GM12864 (cell line): ENCODE data around the gene SIN3B.

ENCODE experiments used
- DNase-seq: peaks from one replicate; pipeline ENCODE4 v3.0.0-alpha.2; 2011; ENCODE audit warnings: low read depth
- H3K4me3 ChIP-seq: 2 replicates; pipeline ENCODE4 v1.5.1; 2011; ENCODE audit warnings: mild to moderate bottlenecking, low read depth, low read length, control low read depth
- CTCF ChIP-seq: IDR thresholded peaks from 2 replicates; pipeline ENCODE4 v1.5.1; 2011; ENCODE audit warnings: low read depth, mild to moderate bottlenecking, moderate library complexity, low read length, control low read depth, inconsistent platforms; ENCODE audit errors: missing control alignments

Gene SIN3B

GRCh38 chr19:16837035-16837362, 7.8 kb downstream of the SIN3B start:
- no peak overlapping the region for H3K4me3 ChIP-seq
- no peak for TF ChIP-seq CTCF
- no peak for DNase-seq

DNA sequence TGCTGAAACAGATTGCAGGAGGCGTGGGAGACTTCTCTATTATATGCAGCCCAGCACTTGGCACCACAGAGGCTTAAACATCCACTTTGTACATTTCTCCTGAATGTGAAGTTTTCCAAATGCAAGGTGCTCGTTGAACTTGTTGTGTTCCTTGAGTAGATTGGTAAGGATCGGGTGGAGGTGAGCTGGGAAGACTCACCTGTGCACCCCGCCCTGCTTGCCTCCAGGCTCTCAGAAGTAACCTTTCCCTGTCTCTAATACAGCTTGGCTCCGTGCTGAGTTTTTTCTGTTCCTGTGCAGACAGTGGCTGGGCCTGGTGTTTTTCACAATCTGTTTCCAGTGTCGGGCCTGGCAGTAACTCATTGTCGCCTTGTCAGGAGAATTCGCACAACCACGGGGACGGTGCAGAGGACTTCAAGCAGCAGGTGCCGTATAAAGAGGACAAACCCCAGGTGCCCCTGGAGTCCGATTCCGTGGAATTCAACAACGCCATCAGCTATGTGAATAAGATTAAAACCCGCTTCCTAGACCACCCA, 12.3 kb downstream of the SIN3B start:
- DNase-seq: no peak
- no peak overlapping the region for H3K4me3 ChIP-seq
- no peak for TF ChIP-seq CTCF

DNA sequence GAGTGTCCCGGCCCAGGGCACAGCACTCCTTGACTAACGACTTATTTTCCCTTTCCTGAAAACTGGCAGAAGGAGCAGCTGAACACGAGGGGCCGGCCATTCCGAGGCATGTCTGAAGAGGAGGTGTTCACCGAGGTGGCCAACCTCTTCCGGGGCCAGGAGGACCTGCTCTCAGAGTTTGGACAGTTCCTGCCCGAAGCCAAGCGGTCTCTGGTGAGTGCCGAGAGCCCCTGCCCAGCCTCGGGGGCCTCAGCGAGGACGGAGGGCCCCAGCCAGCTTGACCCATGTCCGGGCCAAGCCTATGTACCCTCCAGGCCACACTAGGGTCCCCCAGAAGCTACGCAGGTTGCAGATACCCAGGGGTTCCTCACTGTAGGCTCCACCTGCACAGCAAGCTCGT, 17.7 kb downstream of the SIN3B start:
- no peak for DNase-seq
- no peak for TF ChIP-seq CTCF

GRCh38 chr19:16847430-16847829, 18.2 kb downstream of the SIN3B start:
- no peak overlapping the region for H3K4me3 ChIP-seq
- no peak for DNase-seq
- no peak for TF ChIP-seq CTCF

More for the DNA sequence above, 17.7 kb downstream of the SIN3B start:
- H3K4me3 ChIP-seq: no peak overlapping the region

DNA sequence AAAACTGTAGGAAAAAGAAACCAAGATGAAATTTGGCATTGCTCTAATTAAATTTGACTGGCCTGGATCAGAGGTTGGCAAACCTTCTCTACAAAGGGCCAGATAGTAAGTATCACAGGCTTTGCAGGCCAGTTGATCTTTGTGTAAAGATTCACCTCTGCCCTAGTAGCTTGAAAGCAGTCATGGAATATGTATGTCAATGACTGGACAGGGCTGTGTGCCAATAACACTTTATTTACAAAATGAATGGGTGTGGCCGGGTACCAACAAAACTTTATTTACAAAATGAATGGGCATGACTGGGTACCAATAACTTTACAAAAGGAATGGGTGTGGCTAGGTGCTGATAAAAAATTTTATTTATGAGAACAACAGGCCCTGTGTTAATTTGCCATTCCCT, 20.0 kb downstream of the SIN3B start:
- H3K4me3 ChIP-seq: no peak overlapping the region
- TF ChIP-seq CTCF: no peak
- DNase-seq: no peak

DNA sequence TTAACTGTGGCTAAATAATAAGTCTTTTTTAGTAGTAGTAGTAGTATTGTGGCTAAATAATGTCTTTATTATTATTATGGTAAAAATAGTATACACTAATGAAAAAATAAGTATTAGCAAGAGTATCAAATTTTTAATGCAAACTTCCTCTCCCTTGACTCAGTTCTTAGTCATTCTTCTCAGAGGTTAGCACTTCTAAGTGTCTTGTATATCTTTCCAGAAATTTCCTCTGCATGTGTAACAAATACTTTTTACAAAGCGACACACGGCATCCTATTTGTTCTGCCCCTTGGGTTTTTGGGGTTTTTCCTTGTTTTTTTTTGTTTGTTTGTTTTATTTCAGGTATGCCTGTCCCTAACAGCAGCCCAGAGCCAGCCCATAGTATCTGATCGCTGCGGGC, 20.9 kb downstream of the SIN3B start:
- H3K4me3 ChIP-seq: no peak overlapping the region
- DNase-seq: no peak
- TF ChIP-seq CTCF: no peak

GRCh38 chr19:16851031-16851712, 22.0 kb downstream of the SIN3B start:
- no peak overlapping the region for H3K4me3 ChIP-seq
- TF ChIP-seq CTCF: no peak
- DNase-seq: no peak
